IPS-18a (cell line): ENCODE measurements around the gene CSN3.

Experiments
- H3K27ac ChIP-seq: one replicate; pipeline ENCODE4 v1.5.1; 2013; ENCODE audit warnings: low read length
- H3K27me3 ChIP-seq: one replicate; pipeline ENCODE4 v1.6.1; 2013; ENCODE audit warnings: mild to moderate bottlenecking, low read length; ENCODE audit not compliant: control insufficient read depth, insufficient read depth
- H3K36me3 ChIP-seq: one replicate; pipeline ENCODE4 v1.6.1; 2013; ENCODE audit warnings: low read depth, low read length; ENCODE audit not compliant: control insufficient read depth
- H3K4me1 ChIP-seq: one replicate; pipeline ENCODE4 v1.6.1; 2013; ENCODE audit warnings: low read depth, low read length; ENCODE audit not compliant: control insufficient read depth
- H3K4me3 ChIP-seq: one replicate; pipeline ENCODE4 v1.5.1; 2013; ENCODE audit warnings: low read length
- H3K9ac ChIP-seq: one replicate; pipeline ENCODE4 v1.6.1; 2013; ENCODE audit warnings: mild to moderate bottlenecking, low read length, moderate library complexity
- H3K9me3 ChIP-seq: one replicate; pipeline ENCODE4 v1.6.1; 2013; ENCODE audit warnings: low read depth, low read length; ENCODE audit not compliant: control insufficient read depth

Gene CSN3

GRCh38 chr4:70298051-70298450 is 55.7 kb downstream of the CSN3 start:
- no peaks in the 10 kb centered on the region for H3K4me1 ChIP-seq
- no peak overlapping the region for H3K9ac ChIP-seq
- H3K27me3 ChIP-seq, result no peaks in the 10 kb centered on the region
- H3K4me3 ChIP-seq, result no peak overlapping the region
- no peak overlapping the region for H3K27ac ChIP-seq
- H3K36me3 ChIP-seq, result no peaks in the 10 kb centered on the region
- H3K9me3 ChIP-seq, result no peaks in the 10 kb centered on the region

GRCh38 chr4:70299643-70300042 is 57.2 kb downstream of the CSN3 start:
- no peaks in the 10 kb centered on the region for H3K9me3 ChIP-seq
- no peaks in the 10 kb centered on the region for H3K36me3 ChIP-seq
- no peaks in the 10 kb centered on the region for H3K27me3 ChIP-seq
- no peak overlapping the region for H3K9ac ChIP-seq
- H3K4me3 ChIP-seq, result no peak overlapping the region
- H3K27ac ChIP-seq, result no peak overlapping the region
- H3K4me1 ChIP-seq, result no peaks in the 10 kb centered on the region

- no peak overlapping the region for H3K9ac ChIP-seq
- H3K4me3 ChIP-seq, result no peak overlapping the region
- H3K27ac ChIP-seq, result no peak overlapping the region
- H3K27me3 ChIP-seq, result no peaks in the 10 kb centered on the region
- no peaks in the 10 kb centered on the region for H3K36me3 ChIP-seq
- H3K9me3 ChIP-seq, result no peaks in the 10 kb centered on the region
- no peaks in the 10 kb centered on the region for H3K4me1 ChIP-seq
Measured at GRCh38 chr4:70300215-70300614, 57.8 kb downstream of the CSN3 start.
